Measurements from ENCODE around the gene KCNN1.
"Not testable (repeated sequence)": the region's sequence is repeated elsewhere in the genome, so short reads cannot be mapped to it uniquely, and the experiment has no call there.

The KCNN1 gene

GRCh38 chr19:18021121-18021755, 54.3 kb downstream of the KCNN1 start:
- TF ChIP-seq ZNF565 (CRISPR knock-in tag; conservative IDR thresholded peaks at IDR 0.05; ENCODE audit: low read depth) = no peak
- no peak for TF ChIP-seq ZNF8 (CRISPR knock-in tag; IDR thresholded peaks at IDR 0.05)
- no peak for TF ChIP-seq TCF4 (CRISPR knock-in tag; IDR thresholded peaks at IDR 0.05; ENCODE audit: borderline replicate concordance)
- no peak for TF ChIP-seq ISL1 (CRISPR knock-in tag; IDR thresholded peaks at IDR 0.05)
- TF ChIP-seq ZFP30 (CRISPR knock-in tag; IDR thresholded peaks at IDR 0.05) = no peak
- TF ChIP-seq TOX (CRISPR knock-in tag; IDR thresholded peaks at IDR 0.05; ENCODE audit: borderline replicate concordance) = no peak
- TF ChIP-seq SNAI2 (CRISPR knock-in tag; IDR thresholded peaks at IDR 0.05) = no peak

GRCh38 chr19:18023622-18024251, 56.8 kb downstream of the KCNN1 start:
- no peak for ATAC-seq
- TF ChIP-seq ZNF565 (CRISPR knock-in tag; conservative IDR thresholded peaks at IDR 0.05; ENCODE audit: low read depth) (no peak), TOX (CRISPR knock-in tag; IDR thresholded peaks at IDR 0.05; ENCODE audit: borderline replicate concordance) (no peak), CSRNP3 (CRISPR knock-in tag; IDR thresholded peaks at IDR 0.05) (no peak), RARB (CRISPR knock-in tag; IDR thresholded peaks at IDR 0.05) (no peak), GLIS3 (CRISPR knock-in tag; IDR thresholded peaks at IDR 0.05) (no peak), ESRRG (CRISPR knock-in tag; IDR thresholded peaks at IDR 0.05) (no peak), ZFP30 (CRISPR knock-in tag; IDR thresholded peaks at IDR 0.05) (no peak), ARNTL (CRISPR knock-in tag; IDR thresholded peaks at IDR 0.05; ENCODE audit: borderline replicate concordance, low read depth) (no peak), ZNF70 (CRISPR knock-in tag; IDR thresholded peaks at IDR 0.05) (no peak), CREB5 (CRISPR knock-in tag; IDR thresholded peaks at IDR 0.05; ENCODE audit: low read depth) (no peak), CSDC2 (CRISPR knock-in tag; IDR thresholded peaks at IDR 0.05) (no peak)

More at GRCh38 chr19:18021121-18021755, 54.3 kb downstream of the KCNN1 start:
- peak; percentile 71 for ATAC-seq

- no peak for ATAC-seq
- TF ChIP-seq RARB (CRISPR knock-in tag; IDR thresholded peaks at IDR 0.05) (no peak), TCF4 (CRISPR knock-in tag; IDR thresholded peaks at IDR 0.05; ENCODE audit: borderline replicate concordance) (no peak), CSDC2 (CRISPR knock-in tag; IDR thresholded peaks at IDR 0.05) (no peak), GLIS3 (CRISPR knock-in tag; IDR thresholded peaks at IDR 0.05) (no peak), ZNF8 (CRISPR knock-in tag; IDR thresholded peaks at IDR 0.05) (no peak), TOX (CRISPR knock-in tag; IDR thresholded peaks at IDR 0.05; ENCODE audit: borderline replicate concordance) (no peak), PPARA (CRISPR knock-in tag; IDR thresholded peaks at IDR 0.05; ENCODE audit: borderline replicate concordance) (no peak), OSR1 (CRISPR knock-in tag; IDR thresholded peaks at IDR 0.05) (no peak), ISL1 (CRISPR knock-in tag; IDR thresholded peaks at IDR 0.05) (no peak), ZFP3 (CRISPR knock-in tag; IDR thresholded peaks at IDR 0.05) (no peak)
These were observed 60.2 kb downstream of the KCNN1 start for GRCh38 chr19:18027151-18027550.

- TF ChIP-seq TCF4 (CRISPR knock-in tag; IDR thresholded peaks at IDR 0.05; ENCODE audit: borderline replicate concordance) = peak; percentile 14; the same call in 1 of the 2 replicates
- TF ChIP-seq ZFP30 (CRISPR knock-in tag; IDR thresholded peaks at IDR 0.05) = no peak
- TF ChIP-seq SNAI2 (CRISPR knock-in tag; IDR thresholded peaks at IDR 0.05) = no peak
- TF ChIP-seq BACH2 (CRISPR knock-in tag; IDR thresholded peaks at IDR 0.05; ENCODE audit: borderline replicate concordance) = no peak
- ATAC-seq = peak; percentile 66
These were observed 62.9 kb downstream of the KCNN1 start for GRCh38 chr19:18029617-18030338.

GRCh38 chr19:18031401-18031800, 64.5 kb downstream of the KCNN1 start:
- ATAC-seq = not testable (repeated sequence)

GRCh38 chr19:18032102-18032501, 65.2 kb downstream of the KCNN1 start:
- ATAC-seq = not testable (repeated sequence)

GRCh38 chr19:18041054-18041453, 74.1 kb downstream of the KCNN1 start:
- no peak for ATAC-seq
- TF ChIP-seq TOX (CRISPR knock-in tag; IDR thresholded peaks at IDR 0.05; ENCODE audit: borderline replicate concordance) = no peak
- TF ChIP-seq CREB5 (CRISPR knock-in tag; IDR thresholded peaks at IDR 0.05; ENCODE audit: low read depth) = no peak
- TF ChIP-seq PPARA (CRISPR knock-in tag; IDR thresholded peaks at IDR 0.05; ENCODE audit: borderline replicate concordance) = no peak
- TF ChIP-seq ZNF70 (CRISPR knock-in tag; IDR thresholded peaks at IDR 0.05) = no peak
- TF ChIP-seq TCF4 (CRISPR knock-in tag; IDR thresholded peaks at IDR 0.05; ENCODE audit: borderline replicate concordance) = no peak
- no peak for TF ChIP-seq OSR1 (CRISPR knock-in tag; IDR thresholded peaks at IDR 0.05)
- TF ChIP-seq ARNTL (CRISPR knock-in tag; IDR thresholded peaks at IDR 0.05; ENCODE audit: borderline replicate concordance, low read depth) = no peak
- no peak for TF ChIP-seq TSHZ2 (CRISPR knock-in tag; IDR thresholded peaks at IDR 0.05)

Data from SK-N-SH treated with all-trans-retinoic acid at 6 μM for 48 hours (cell line).